Esophagus squamous epithelium (tissue), 4 donors: Measurements from ENCODE around the gene DIRAS1.

ENCODE experiments used
- POLR2A ChIP-seq, 4 donors: fragments of 450-650 bp; IDR thresholded peaks; one replicate each; pipeline ENCODE4 v1.6.1; 2017; ENCODE audit warnings: antibody characterized with exemption in 4 of 4, mild to moderate bottlenecking in 4 of 4, moderate library complexity in 3 of 4
- TF ChIP-seq, protein P1 (sequence below), 6 experiments: fragments of 450-650 bp in 4 of 6; fragments of 200-600 bp in 2 of 6; sonication (generic) in 2 of 6; IDR thresholded peaks; one replicate each; pipeline ENCODE4 v1.5.1; 2016 to 2019; ENCODE audit warnings: antibody characterized with exemption in 6 of 6, mild to moderate bottlenecking in 4 of 6, moderate library complexity in 4 of 6

DNA sequence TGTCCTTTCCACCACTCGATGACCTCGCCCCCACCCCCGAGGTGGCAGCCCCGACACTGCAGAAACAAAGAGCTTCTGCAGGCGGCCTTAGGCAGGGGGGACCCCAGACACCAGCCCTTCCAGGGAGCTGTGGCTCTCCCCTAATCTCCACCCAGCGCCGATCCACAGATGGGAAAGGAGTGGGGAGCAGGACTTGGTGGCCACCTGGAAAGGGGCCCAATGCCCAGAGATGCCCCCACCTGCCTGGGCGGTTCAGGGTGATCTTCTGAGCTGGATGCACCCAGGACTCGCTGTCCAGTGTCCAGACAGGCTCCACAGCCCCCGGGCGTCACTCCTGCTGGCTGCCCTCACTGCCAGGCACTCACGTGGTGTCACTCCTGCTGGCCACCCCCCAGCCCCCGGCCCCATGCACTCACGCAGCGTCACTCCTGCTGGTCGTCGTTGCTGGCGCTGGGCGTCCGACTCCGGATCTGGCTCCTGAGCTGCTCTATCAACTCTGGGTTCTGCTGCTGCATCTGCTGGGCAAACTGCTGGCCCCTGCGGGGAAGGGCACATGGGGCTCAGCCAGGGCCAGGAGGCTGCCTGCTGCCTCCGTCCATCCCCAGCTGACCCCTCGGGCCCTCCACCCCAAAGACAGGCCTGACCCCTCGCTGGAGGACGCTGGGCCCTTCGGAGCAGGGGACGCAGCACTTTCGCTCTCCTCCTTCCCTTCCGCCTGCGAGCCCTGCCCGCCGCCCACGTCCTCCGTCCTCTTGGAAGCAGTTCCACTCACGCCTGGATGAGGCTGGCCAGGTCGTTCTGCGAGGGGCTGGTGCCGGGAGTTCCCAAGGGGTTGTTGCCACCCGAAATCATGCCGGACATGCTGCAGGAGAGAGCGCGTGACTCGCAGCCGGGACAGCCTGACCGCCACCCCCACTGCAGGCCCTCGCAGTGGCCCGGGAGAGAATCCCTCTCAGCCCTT is 36.0 kb upstream of the DIRAS1 start:
- TF ChIP-seq, protein P1, sequence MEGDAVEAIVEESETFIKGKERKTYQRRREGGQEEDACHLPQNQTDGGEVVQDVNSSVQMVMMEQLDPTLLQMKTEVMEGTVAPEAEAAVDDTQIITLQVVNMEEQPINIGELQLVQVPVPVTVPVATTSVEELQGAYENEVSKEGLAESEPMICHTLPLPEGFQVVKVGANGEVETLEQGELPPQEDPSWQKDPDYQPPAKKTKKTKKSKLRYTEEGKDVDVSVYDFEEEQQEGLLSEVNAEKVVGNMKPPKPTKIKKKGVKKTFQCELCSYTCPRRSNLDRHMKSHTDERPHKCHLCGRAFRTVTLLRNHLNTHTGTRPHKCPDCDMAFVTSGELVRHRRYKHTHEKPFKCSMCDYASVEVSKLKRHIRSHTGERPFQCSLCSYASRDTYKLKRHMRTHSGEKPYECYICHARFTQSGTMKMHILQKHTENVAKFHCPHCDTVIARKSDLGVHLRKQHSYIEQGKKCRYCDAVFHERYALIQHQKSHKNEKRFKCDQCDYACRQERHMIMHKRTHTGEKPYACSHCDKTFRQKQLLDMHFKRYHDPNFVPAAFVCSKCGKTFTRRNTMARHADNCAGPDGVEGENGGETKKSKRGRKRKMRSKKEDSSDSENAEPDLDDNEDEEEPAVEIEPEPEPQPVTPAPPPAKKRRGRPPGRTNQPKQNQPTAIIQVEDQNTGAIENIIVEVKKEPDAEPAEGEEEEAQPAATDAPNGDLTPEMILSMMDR (IDR thresholded peaks at IDR 0.05), result no peak
- TF ChIP-seq POLR2A (IDR thresholded peaks at IDR 0.05), result no peak
